ENCODE measurements around the gene SPTBN5. TPM values are rescaled to one million over a fixed set of nuclear protein-coding genes. Genes with fewer than 3 reads are reported as not detected.

The SPTBN5 gene
- total RNA-seq, 1 donor from 2014 or later: 0.41 TPM

- DNase-seq (ENCODE audit: low spot score in 2 of 2) (no peak), FAIRE-seq (no peak)
These were observed 40.9 kb downstream of the SPTBN5 start for GRCh38 chr15:41852736-41853590.

GRCh38 chr15:41851755-41852370, 42.0 kb downstream of the SPTBN5 start:
- no peak for DNase-seq (ENCODE audit: low spot score in 2 of 2)
- no peak for FAIRE-seq

- no peak for FAIRE-seq
These were observed 42.7 kb downstream of the SPTBN5 start for GRCh38 chr15:41851167-41851523.

GRCh38 chr15:41850482-41851166, 43.2 kb downstream of the SPTBN5 start:
- no peak for DNase-seq (ENCODE audit: low spot score in 2 of 2)
- no peak for FAIRE-seq

More at GRCh38 chr15:41851167-41851523, 42.7 kb downstream of the SPTBN5 start:
- DNase-seq (ENCODE audit: low spot score in 2 of 2): no peak

GRCh38 chr15:41849861-41850260, 44.0 kb downstream of the SPTBN5 start:
- no peak for DNase-seq (ENCODE audit: low spot score in 2 of 2)

GRCh38 chr15:41849204-41849603, 44.6 kb downstream of the SPTBN5 start:
- DNase-seq (ENCODE audit: low spot score in 2 of 2): no peak
- FAIRE-seq: no peak

More at GRCh38 chr15:41849861-41850260, 44.0 kb downstream of the SPTBN5 start:
- FAIRE-seq: no peak

- no peak for FAIRE-seq
- no peak for DNase-seq (ENCODE audit: low spot score in 2 of 2)
These were observed 45.2 kb downstream of the SPTBN5 start for GRCh38 chr15:41848631-41849030.

- FAIRE-seq (no peak), DNase-seq (ENCODE audit: low spot score in 2 of 2) (no peak)
These were observed 45.9 kb downstream of the SPTBN5 start for GRCh38 chr15:41847981-41848380.

- DNase-seq (ENCODE audit: low spot score in 2 of 2) (no peak), FAIRE-seq (no peak)
These were observed 46.6 kb downstream of the SPTBN5 start for GRCh38 chr15:41847206-41847605.

GRCh38 chr15:41844814-41845213, 49.0 kb downstream of the SPTBN5 start:
- FAIRE-seq (no peak), DNase-seq (ENCODE audit: low spot score in 2 of 2) (no peak)

- no peak for DNase-seq (ENCODE audit: low spot score in 2 of 2)
- no peak for FAIRE-seq
These were observed 50.3 kb downstream of the SPTBN5 start for GRCh38 chr15:41843571-41843970.

- FAIRE-seq: no peak
These were observed 51.6 kb downstream of the SPTBN5 start for GRCh38 chr15:41842229-41842628.

GRCh38 chr15:41841131-41841530, 52.7 kb downstream of the SPTBN5 start:
- DNase-seq (ENCODE audit: low spot score in 2 of 2): no peak
- no peak for FAIRE-seq

More at GRCh38 chr15:41842229-41842628, 51.6 kb downstream of the SPTBN5 start:
- DNase-seq (ENCODE audit: low spot score in 2 of 2): no peak

- DNase-seq (ENCODE audit: low spot score in 2 of 2): no peak
- FAIRE-seq: no peak
These were observed 53.2 kb downstream of the SPTBN5 start for GRCh38 chr15:41840673-41841072.

- no peak for DNase-seq (ENCODE audit: low spot score in 2 of 2)
- no peak for FAIRE-seq
These were observed 53.9 kb downstream of the SPTBN5 start for GRCh38 chr15:41839781-41840491.

GRCh38 chr15:41838400-41838897, 55.4 kb downstream of the SPTBN5 start, which contains the start of gene PLA2G4B:
Gene PLA2G4B (plus strand): TSS chr15:41838847. CDS start chr15:41838914, 67 bp downstream.
- DNase-seq (ENCODE audit: low spot score in 2 of 2) (no peak), FAIRE-seq (no peak)

GRCh38 chr15:41836713-41837454, 57.0 kb downstream of the SPTBN5 start:
- FAIRE-seq (no peak), DNase-seq (ENCODE audit: low spot score in 2 of 2) (no peak)

GRCh38 chr15:41836073-41836472, 57.8 kb downstream of the SPTBN5 start:
- DNase-seq (ENCODE audit: low spot score in 2 of 2) (no peak), FAIRE-seq (no peak)

- FAIRE-seq: no peak
- DNase-seq (ENCODE audit: low spot score in 2 of 2): no peak
These were observed 59.8 kb downstream of the SPTBN5 start for GRCh38 chr15:41834096-41834495.

GRCh38 chr15:41832875-41833274, 61.0 kb downstream of the SPTBN5 start:
- DNase-seq (ENCODE audit: low spot score in 2 of 2) (no peak), FAIRE-seq (no peak)
